ENCODE data around the gene LBR.
"Not testable (repeated sequence)": the region's sequence is repeated elsewhere in the genome, so short reads cannot be mapped to it uniquely, and the experiment has no call there.

The LBR gene

GRCh38 chr1:225418059-225418458 lies 9.8 kb downstream of the LBR start:
- no peak for DNase-seq

- no peak for DNase-seq
These were observed 11.7 kb downstream of the LBR start for GRCh38 chr1:225415967-225416745.

GRCh38 chr1:225415307-225415706 lies 12.5 kb downstream of the LBR start:
- no peak for DNase-seq

- no peak for DNase-seq
These were observed 14.0 kb downstream of the LBR start for GRCh38 chr1:225413708-225414375.

GRCh38 chr1:225412803-225413351 lies 15.0 kb downstream of the LBR start:
- no peak for DNase-seq

DNA sequence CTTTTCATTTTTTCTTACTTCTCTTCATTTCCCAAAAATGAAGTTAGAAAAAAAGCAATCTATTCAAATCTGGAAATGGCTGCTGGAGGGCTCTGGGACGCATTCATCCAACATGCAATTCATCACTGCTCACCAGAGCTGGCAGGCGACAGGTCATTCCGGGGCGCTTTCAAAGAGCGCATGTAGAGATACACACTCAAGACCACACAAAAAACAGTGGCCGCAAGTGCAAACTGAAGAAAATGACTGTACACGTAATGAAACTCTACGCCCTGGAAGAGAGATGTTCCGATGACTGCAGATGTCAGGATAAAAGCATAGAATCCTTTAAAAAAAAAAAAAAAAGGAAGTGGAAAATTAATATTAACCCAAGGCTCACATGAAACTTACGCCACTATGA lies 15.5 kb downstream of the LBR start:
- no peak for DNase-seq

GRCh38 chr1:225410036-225410435 lies 17.8 kb downstream of the LBR start:
- DNase-seq: no peak

GRCh38 chr1:225409051-225409450 lies 18.8 kb downstream of the LBR start:
- no peak for DNase-seq

DNA sequence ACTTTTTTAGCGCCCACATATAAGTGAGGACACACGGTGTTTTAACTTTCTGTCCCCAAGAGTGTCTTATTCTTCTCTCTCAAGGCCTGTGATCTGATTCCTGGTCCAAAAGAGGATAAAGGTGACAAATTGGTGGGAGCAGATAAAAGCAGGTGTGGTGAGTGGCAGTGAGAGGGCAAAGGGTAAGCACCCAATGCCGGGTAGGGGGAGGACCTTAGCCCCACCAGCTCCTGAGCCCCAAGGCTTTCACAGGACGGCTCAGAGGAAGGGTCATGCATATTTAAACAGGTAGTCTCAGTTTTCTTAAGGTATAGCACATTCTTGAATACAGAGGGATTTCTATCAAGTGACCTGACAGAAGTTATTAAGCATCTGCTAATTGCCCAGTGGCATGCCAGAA lies 19.6 kb downstream of the LBR start:
- no peak for DNase-seq

DNA sequence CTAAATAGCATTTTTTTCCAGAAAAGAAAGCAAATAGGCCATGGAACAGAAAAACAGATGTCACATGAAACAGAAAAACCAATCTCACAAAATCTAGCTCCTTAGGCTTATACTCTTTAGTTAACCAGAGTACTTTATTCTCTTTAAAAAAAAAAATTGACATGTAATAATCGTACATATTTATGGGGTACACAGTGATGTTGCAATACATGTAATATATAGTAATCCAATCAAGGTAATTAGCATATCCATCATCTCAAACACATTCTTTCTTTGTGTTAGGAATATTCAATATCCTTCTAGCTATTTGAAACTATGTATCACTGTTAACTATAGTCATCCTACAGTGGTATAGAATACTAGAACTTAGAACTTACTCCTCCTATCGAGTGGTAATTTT lies 20.1 kb downstream of the LBR start:
- no peak for DNase-seq

DNA sequence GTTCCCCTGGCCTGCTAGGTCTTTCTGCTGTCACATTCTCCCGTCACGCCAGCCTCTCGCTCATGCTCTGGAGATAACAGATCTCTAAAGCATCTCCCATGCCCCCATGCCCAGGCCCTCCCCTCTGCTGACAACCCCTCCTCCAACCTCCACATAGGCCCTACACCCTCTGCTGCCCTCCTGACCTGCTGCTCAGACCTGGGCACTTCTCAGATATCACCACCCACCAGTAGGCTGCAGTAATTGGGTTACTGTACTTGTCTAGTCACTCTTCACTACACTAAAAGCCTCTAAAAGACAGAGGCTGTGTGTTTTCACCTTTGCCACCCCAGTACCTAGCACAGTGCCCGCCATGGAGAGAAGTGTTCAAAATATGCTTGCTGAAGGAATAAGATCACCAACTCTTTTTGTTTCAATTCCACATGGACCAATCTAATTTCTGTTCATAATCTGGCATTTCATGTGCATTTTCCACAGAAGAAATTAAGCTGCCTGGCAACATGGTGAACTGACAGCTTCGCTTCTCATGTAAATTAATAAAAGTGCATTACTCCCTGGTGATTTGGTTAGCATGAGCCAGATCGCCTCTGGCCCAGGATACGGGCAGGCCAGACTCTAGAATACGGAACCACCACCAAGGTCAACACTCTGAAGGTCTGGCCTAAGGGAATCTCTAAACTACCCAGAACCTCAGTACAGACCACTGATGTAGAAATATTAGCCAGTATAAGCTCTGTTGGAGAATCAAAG lies 20.7 kb downstream of the LBR start:
- no peak for DNase-seq

GRCh38 chr1:225400968-225401367 lies 26.9 kb downstream of the LBR start:
- no peak for DNase-seq

DNA sequence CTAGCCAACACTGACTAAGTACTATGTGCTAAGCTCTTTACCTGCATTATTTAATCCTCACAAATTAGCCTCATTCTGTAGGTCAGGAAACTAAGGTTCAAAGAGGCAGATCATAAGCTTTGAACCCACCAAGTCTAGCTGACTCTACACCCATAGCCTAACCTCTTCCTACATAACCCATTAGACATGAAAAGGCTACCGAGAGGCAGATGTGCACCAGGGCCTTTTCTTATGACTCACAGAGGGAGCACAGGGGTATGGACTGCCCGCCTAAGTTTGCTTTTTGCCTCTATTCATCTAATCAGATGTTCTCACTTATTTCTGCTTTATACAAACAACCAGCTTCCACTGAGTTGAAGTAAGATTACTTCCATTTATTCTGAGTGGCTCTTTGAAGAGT lies 31.5 kb downstream of the LBR start:
- DNase-seq: no peak

DNA sequence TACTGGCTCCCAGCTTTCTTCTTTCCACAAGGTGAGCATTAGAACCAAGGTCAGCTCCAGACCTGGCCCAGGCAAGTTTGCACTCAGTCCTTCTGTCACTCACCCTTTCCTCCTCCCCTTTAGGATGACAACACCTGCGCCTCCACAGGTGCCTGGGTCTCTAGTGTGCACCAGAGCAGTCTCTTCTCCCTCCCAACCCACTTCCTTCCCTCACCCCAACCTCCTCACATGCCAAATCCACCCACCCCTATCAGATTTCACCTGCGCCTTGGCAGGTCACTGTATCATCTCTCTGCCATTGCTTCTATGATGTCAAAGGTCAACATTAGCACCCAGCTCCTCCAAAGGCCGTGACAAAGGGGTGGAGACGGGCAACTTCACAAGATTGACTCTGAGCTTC lies 38.0 kb downstream of the LBR start:
- DNase-seq: no peak

GRCh38 chr1:225388372-225388771 lies 39.5 kb downstream of the LBR start:
- DNase-seq: no peak

DNA sequence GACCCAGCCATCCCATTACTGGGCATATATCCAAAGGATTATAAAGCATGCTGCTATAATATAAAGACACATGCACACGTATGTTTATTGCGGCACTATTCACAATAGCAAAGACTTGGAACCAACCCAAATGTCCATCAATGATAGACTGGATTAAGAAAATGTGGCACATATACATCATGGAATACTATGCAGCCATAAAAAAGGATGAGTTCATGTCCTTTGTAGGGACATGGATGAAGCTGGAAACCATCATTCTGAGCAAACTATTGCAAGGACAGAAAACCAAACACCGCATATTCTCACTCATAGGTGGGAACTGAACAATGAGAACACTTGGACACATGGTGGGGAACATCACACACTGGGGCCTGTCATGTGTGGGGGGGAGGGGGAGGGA lies 41.0 kb downstream of the LBR start:
- not testable (repeated sequence) for DNase-seq

DNA sequence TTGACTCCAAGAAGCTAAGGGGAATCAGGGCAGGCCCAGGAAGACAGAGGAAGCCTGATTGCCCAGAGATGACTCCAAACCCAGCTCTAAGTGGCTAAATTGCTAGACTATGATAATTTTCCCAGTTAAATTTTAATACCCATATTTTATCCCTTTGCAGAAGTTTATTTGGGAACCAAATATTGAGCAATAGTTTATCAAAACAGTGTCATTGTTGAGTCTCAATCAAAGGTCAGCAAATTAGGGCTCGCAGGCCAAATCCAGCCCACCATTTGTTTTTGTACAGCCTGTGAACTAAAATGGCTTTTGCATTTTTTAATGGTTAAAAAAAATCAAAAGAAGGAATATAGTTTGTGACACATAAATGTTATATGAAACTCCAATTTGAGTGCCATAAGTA lies 47.1 kb downstream of the LBR start:
- no peak for DNase-seq

- DNase-seq: no peak
These were observed 49.0 kb downstream of the LBR start for GRCh38 chr1:225378880-225379279.

GRCh38 chr1:225374996-225375395 lies 52.8 kb downstream of the LBR start:
- no peak for DNase-seq

DNA sequence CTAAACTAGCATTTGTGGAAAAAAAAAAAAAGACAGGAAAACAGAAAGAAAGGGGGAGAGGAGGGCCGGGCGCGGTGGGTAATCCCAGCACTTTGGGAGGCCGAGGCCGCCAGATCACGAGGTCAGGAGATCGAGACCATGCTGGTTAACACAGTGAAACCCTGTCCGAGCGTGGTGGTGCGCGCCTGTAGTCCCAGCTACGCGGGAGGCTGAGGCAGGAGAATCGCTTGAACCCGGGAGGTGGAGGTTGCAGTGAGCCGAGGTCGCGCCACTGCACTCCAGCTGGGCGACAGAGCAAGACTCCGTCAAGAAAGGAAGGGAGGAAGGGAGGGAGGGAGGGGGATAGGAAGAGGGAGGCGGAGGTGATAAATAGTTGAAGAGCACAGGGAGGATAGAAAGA lies 54.7 kb downstream of the LBR start:
- no peak for DNase-seq

DNA sequence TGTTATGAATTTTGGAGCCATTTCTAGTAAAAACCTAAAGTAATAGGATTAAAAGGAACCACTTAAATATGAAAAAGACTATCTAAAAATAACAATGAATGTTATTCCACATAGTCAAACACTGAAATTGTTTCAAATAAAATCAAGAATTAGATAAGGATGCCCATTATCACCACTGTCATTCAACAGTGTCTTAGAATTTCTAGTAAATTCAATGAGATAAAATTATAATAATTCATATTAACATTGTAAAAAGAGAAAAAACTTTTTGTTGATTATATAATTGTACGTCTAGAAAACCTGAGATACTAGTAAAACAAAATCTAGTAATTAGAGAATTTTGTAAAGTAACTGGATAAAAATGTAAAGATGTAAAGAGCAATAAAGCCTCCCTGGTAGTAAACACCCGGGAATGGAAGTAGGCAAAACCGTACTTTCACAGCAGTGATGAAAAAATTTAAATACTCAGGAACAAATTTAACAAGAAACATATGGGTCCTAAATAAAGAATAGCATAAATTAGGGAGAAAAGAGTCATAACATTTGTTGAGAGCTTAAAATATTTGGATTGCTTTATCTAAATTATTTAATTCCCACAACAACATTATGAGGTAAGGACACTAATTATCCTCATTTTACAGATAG lies 56.4 kb downstream of the LBR start:
- DNase-seq: no peak

- DNase-seq: no peak
These were observed 59.7 kb downstream of the LBR start for GRCh38 chr1:225368036-225368552.

DNA sequence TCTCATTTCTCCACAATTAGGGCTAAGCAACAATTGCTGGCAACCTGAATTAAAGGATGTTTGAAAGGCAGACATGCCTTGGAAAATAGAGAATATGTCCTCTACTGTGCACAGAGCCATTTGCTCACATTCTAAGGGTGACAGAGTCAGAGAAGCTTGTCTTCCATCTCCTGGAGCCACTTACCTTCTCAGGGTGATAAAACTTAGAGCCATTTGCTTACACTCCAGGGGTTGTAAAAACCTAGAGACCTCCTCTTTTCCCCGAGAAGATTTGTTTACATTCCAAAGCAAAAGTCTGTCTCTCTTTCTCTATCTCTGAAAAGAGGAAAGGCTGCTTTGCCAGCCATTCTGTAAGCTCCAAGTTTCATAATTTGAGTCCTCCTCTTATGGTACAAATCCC lies 61.3 kb downstream of the LBR start:
- DNase-seq: no peak
